SK-N-SH treated with all-trans-retinoic acid at 6 μM for 48 hours (cell line): Measurements from ENCODE around the gene OR10AD1.
"Not testable (repeated sequence)": the region's sequence is repeated elsewhere in the genome, so short reads cannot be mapped to it uniquely, and the experiment has no call there.

Experiments used
- ATAC-seq: fragments of 200-7000 bp; cut with Tn5 transposase; 3 replicates; pipeline ENCODE4 v1.9.1; 2020; ENCODE audit warnings: mild to moderate bottlenecking, moderate library complexity
- BACH2 ChIP-seq: fragments of 250-450 bp; sonication (Bioruptor Pico); IDR thresholded peaks from 2 replicates; pipeline ENCODE4 v1.9.0; 2021; ENCODE audit warnings: mild to moderate bottlenecking, borderline replicate concordance
- CREB5 ChIP-seq: fragments of 250-450 bp; sonication (Bioruptor Pico); IDR thresholded peaks from 2 replicates; pipeline ENCODE4 v1.5.1; 2020; ENCODE audit warnings: low read depth, mild to moderate bottlenecking, moderate library complexity
- CSDC2 ChIP-seq: fragments of 250-450 bp; sonication (Bioruptor Pico); IDR thresholded peaks from 2 replicates; pipeline ENCODE4 v1.5.0; 2020; ENCODE audit warnings: mild to moderate bottlenecking, moderate library complexity
- CSRNP3 ChIP-seq: fragments of 250-450 bp; sonication (Bioruptor Pico); IDR thresholded peaks from 2 replicates; pipeline ENCODE4 v1.5.1; 2021; ENCODE audit warnings: mild to moderate bottlenecking, moderate library complexity
- GLIS3 ChIP-seq: fragments of 250-450 bp; sonication (Bioruptor Pico); IDR thresholded peaks from 2 replicates; pipeline ENCODE4 v1.5.0; 2020; ENCODE audit warnings: mild to moderate bottlenecking, moderate library complexity
- ISL1 ChIP-seq: fragments of 250-450 bp; sonication (Bioruptor Pico); IDR thresholded peaks from 2 replicates; pipeline ENCODE4 v2.1.2; 2022; ENCODE audit warnings: mild to moderate bottlenecking, moderate library complexity
- OSR1 ChIP-seq: fragments of 250-450 bp; sonication (Bioruptor Pico); IDR thresholded peaks from 2 replicates; pipeline ENCODE4 v1.8.0; 2022; ENCODE audit warnings: moderate library complexity, mild to moderate bottlenecking, inconsistent platforms
- PATZ1 ChIP-seq: fragments of 250-450 bp; sonication (Bioruptor Pico); IDR thresholded peaks from 2 replicates; pipeline ENCODE4 v1.8.0; 2020; ENCODE audit warnings: mild to moderate bottlenecking, moderate library complexity, borderline replicate concordance
- POU6F1 ChIP-seq: fragments of 250-450 bp; sonication (Bioruptor Pico); IDR thresholded peaks from 2 replicates; pipeline ENCODE4 v1.8.0; 2021; ENCODE audit warnings: low read depth, mild to moderate bottlenecking, moderate library complexity, borderline replicate concordance
- PPARA ChIP-seq: fragments of 250-450 bp; sonication (Bioruptor Pico); IDR thresholded peaks from 2 replicates; pipeline ENCODE4 v1.5.0; 2020; ENCODE audit warnings: mild to moderate bottlenecking, borderline replicate concordance
- SNAI2 ChIP-seq: fragments of 250-450 bp; sonication (Bioruptor Pico); IDR thresholded peaks from 2 replicates; pipeline ENCODE4 v1.5.0; 2020; ENCODE audit warnings: mild to moderate bottlenecking, moderate library complexity
- TCF4 ChIP-seq: fragments of 250-450 bp; sonication (Bioruptor Pico); IDR thresholded peaks from 2 replicates; pipeline ENCODE4 v1.8.0; 2021; ENCODE audit warnings: mild to moderate bottlenecking, moderate library complexity, borderline replicate concordance
- TOX ChIP-seq: fragments of 250-450 bp; sonication (Bioruptor Pico); IDR thresholded peaks from 2 replicates; pipeline ENCODE4 v1.8.0; 2021; ENCODE audit warnings: mild to moderate bottlenecking, moderate library complexity, borderline replicate concordance
- TSHZ2 ChIP-seq: fragments of 250-450 bp; sonication (Bioruptor Pico); IDR thresholded peaks from 2 replicates; pipeline ENCODE4 v1.5.0; 2020; ENCODE audit warnings: mild to moderate bottlenecking, moderate library complexity
- ZC3H10 ChIP-seq: fragments of 250-450 bp; sonication (Bioruptor Pico); IDR thresholded peaks from 2 replicates; pipeline ENCODE4 v1.5.1; 2021; ENCODE audit warnings: mild to moderate bottlenecking, moderate library complexity
- ZFP3 ChIP-seq: fragments of 250-450 bp; sonication (Bioruptor Pico); IDR thresholded peaks from 2 replicates; pipeline ENCODE4 v1.5.0; 2020; ENCODE audit warnings: mild to moderate bottlenecking, moderate library complexity
- ZFP30 ChIP-seq: fragments of 450-650 bp; formaldehyde crosslinking; IDR thresholded peaks from 2 replicates; pipeline ENCODE4 v1.5.0; 2022; ENCODE audit warnings: mild to moderate bottlenecking, moderate library complexity
- ZNF565 ChIP-seq: fragments of 450-650 bp; formaldehyde crosslinking; conservative IDR thresholded peaks from 2 replicates; pipeline ENCODE4 v1.5.0; 2020; ENCODE audit warnings: low read depth, mild to moderate bottlenecking, moderate library complexity
- ZNF70 ChIP-seq: fragments of 450-650 bp; formaldehyde crosslinking; IDR thresholded peaks from 2 replicates; pipeline ENCODE4 v1.5.0; 2020; ENCODE audit warnings: mild to moderate bottlenecking, moderate library complexity
- ZNF8 ChIP-seq: fragments of 450-650 bp; formaldehyde crosslinking; IDR thresholded peaks from 2 replicates; pipeline ENCODE4 v1.5.0; 2020; ENCODE audit warnings: mild to moderate bottlenecking, moderate library complexity

OR10AD1 gene

GRCh38 chr12:48216785-48217184, 13.7 kb upstream of the OR10AD1 start:
- ATAC-seq = no peak
- TF ChIP-seq OSR1 (CRISPR knock-in tag) (no peak), POU6F1 (CRISPR knock-in tag) (no peak), PPARA (CRISPR knock-in tag) (no peak), ZFP30 (no peak)

GRCh38 chr12:48209495-48209894, 6.4 kb upstream of the OR10AD1 start:
- ATAC-seq = not testable (repeated sequence)

- ATAC-seq = no peak
- TF ChIP-seq ZNF70 (CRISPR knock-in tag) = no peak
- TF ChIP-seq ISL1 (CRISPR knock-in tag) = no peak
- no peak for TF ChIP-seq PPARA (CRISPR knock-in tag)
- no peak for TF ChIP-seq GLIS3 (CRISPR knock-in tag)
- TF ChIP-seq ZC3H10 (CRISPR knock-in tag) = no peak
- TF ChIP-seq CREB5 = no peak
- TF ChIP-seq PATZ1 = no peak
- TF ChIP-seq SNAI2 (CRISPR knock-in tag) = no peak
- TF ChIP-seq CSDC2 = no peak
- TF ChIP-seq ZFP3 (CRISPR knock-in tag) = no peak
- TF ChIP-seq ZNF8 (CRISPR knock-in tag) = no peak
- TF ChIP-seq ZFP30 = no peak
- no peak for TF ChIP-seq OSR1 (CRISPR knock-in tag)
- TF ChIP-seq POU6F1 (CRISPR knock-in tag) = no peak
- TF ChIP-seq BACH2 (CRISPR knock-in tag) = no peak
- no peak for TF ChIP-seq ZNF565 (CRISPR knock-in tag)
- no peak for TF ChIP-seq TSHZ2
- TF ChIP-seq CSRNP3 (CRISPR knock-in tag) = no peak
- TF ChIP-seq TOX = no peak
- TF ChIP-seq, all 23 proteins: peak for 0
Observed at GRCh38 chr12:48202766-48203165, 326 bp downstream of the OR10AD1 start.

GRCh38 chr12:48201516-48201915, 1.6 kb downstream of the OR10AD1 start:
- ATAC-seq = no peak
- TF ChIP-seq CSRNP3 (CRISPR knock-in tag) (no peak), TCF4 (CRISPR knock-in tag) (no peak), ZNF565 (CRISPR knock-in tag) (no peak), ZNF70 (CRISPR knock-in tag) (no peak)
